Activated naive CD4-positive, alpha-beta T cell treated with anti-CD3 and anti-CD28 coated beads for 36 hours (primary cell): ENCODE measurements around the gene RECQL5. TPM values are rescaled to one million over a fixed set of nuclear protein-coding genes. Genes with fewer than 3 reads are reported as not detected.
"Not testable (repeated sequence)": the region's sequence is repeated elsewhere in the genome, so short reads cannot be mapped to it uniquely, and the experiment has no call there.

Experiments
- CTCF ChIA-PET: fragments of 350-600 bp; sonication (Branson Sonifier 250); formaldehyde crosslinking; loops from one replicate; lab custom pipeline; 2021; ENCODE audit warnings: antibody characterized with exemption; lab: Charles Lee
- DNase-seq: peaks from one replicate; pipeline ENCODE4 v3.0.0-alpha.2; 2020
- H3K27ac Mint-ChIP-seq: one replicate; pipeline ENCODE4 v1.8.0; 2021; ENCODE audit warnings: mild to moderate bottlenecking, mixed read lengths
- H3K27me3 Mint-ChIP-seq: one replicate; pipeline ENCODE4 v1.8.0; 2021; ENCODE audit warnings: low read depth, mixed read lengths
- H3K36me3 Mint-ChIP-seq: one replicate; pipeline ENCODE4 v1.8.0; 2021; ENCODE audit warnings: low read depth, mixed read lengths
- H3K4me1 Mint-ChIP-seq: one replicate; pipeline ENCODE4 v1.8.0; 2021; ENCODE audit warnings: low read depth, mixed read lengths
- H3K4me3 Mint-ChIP-seq: one replicate; pipeline ENCODE4 v1.8.0; 2021; ENCODE audit warnings: mild to moderate bottlenecking, moderate library complexity, mixed read lengths
- H3K9me3 Mint-ChIP-seq: one replicate; pipeline ENCODE4 v1.8.0; 2021; ENCODE audit warnings: mixed read lengths
- intact Hi-C: fragments of 100-400 bp; cut with micrococcal nuclease; formaldehyde crosslinking; loops from one replicate; pipeline ENCODE4 v1.15.1; 2023
- total RNA-seq, 2 experiments: library from RNA; stranded (reverse); gene quantifications; one replicate each; pipeline ENCODE4 v1.2.3, GENCODE V29; 2021

The RECQL5 gene
- total RNA-seq, 2 experiments from 2014 or later, result 36.2 to 44.0 TPM

GRCh38 chr17:75645889-75646637, 20.9 kb downstream of the RECQL5 start:
- Mint-ChIP-seq H3K36me3 (peaks cover 13% of the 10 kb centered on the region), H3K9me3 (no peaks in the 10 kb centered on the region), H3K4me3 (no peak overlapping the region), H3K4me1 (peaks cover 4% of the 10 kb centered on the region), H3K27ac (no peak overlapping the region), H3K27me3 (no peaks in the 10 kb centered on the region)
- intact Hi-C loops, result no loop called here
- CTCF ChIA-PET, result interaction anchor here (0.6 to 3.9 kb wide), 7 partner anchors 12 to 473 kb away, joined by 3 to 10 read pairs (median 3); partner anchors contain the start of gene SMIM5
- DNase-seq, result no peak

GRCh38 chr17:75645501-75645888, 21.5 kb downstream of the RECQL5 start:
- CTCF ChIA-PET, result interaction anchor here (0.7 to 3.9 kb wide), 4 partner anchors 12 to 108 kb away, joined by 3 to 10 read pairs (median 6); partner anchors contain the start of gene SMIM5
- intact Hi-C loops, result no loop called here

GRCh38 chr17:75643643-75644017, 23.3 kb downstream of the RECQL5 start:
- Mint-ChIP-seq H3K27me3 (no peaks in the 10 kb centered on the region), H3K9me3 (no peaks in the 10 kb centered on the region), H3K4me1 (peaks cover 4% of the 10 kb centered on the region), H3K4me3 (no peak overlapping the region), H3K36me3 (no peaks in the 10 kb centered on the region), H3K27ac (no peak overlapping the region)
- intact Hi-C loops, result no loop called here
- CTCF ChIA-PET, result interaction anchor here (0.6 to 3.9 kb wide), 4 partner anchors 10 to 104 kb away, joined by 3 to 10 read pairs (median 6); partner anchors contain the start of gene SMIM5
- no peak for DNase-seq

More at GRCh38 chr17:75645501-75645888, 21.5 kb downstream of the RECQL5 start:
- Mint-ChIP-seq H3K36me3 (peaks cover 9% of the 10 kb centered on the region), H3K4me1 (peaks cover 4% of the 10 kb centered on the region), H3K4me3 (no peak overlapping the region), H3K27me3 (no peaks in the 10 kb centered on the region), H3K27ac (peak overlapping the region; percentile 46), H3K9me3 (no peaks in the 10 kb centered on the region)
- DNase-seq, result no peak

- Mint-ChIP-seq H3K27me3 (no peaks in the 10 kb centered on the region), H3K4me1 (peaks cover 4% of the 10 kb centered on the region), H3K27ac (no peak overlapping the region), H3K36me3 (no peaks in the 10 kb centered on the region), H3K4me3 (no peak overlapping the region), H3K9me3 (no peaks in the 10 kb centered on the region)
- no peak for DNase-seq
- intact Hi-C loops, result no loop called here
- CTCF ChIA-PET, result interaction anchor here (3.9 kb wide), 1 partner anchor 11 kb away, joined by 10 read pairs; no protein-coding TSS in a partner anchor
Observed at GRCh38 chr17:75642784-75643642, 23.9 kb downstream of the RECQL5 start.

GRCh38 chr17:75642182-75642783, 24.7 kb downstream of the RECQL5 start:
- CTCF ChIA-PET, result interaction anchor here (1.2 to 1.4 kb wide), 2 partner anchors 9 to 105 kb away, joined by 4 to 7 read pairs; partner anchors contain the start of gene SMIM5
- Mint-ChIP-seq H3K4me3 (no peak overlapping the region), H3K4me1 (peaks cover 4% of the 10 kb centered on the region), H3K36me3 (no peaks in the 10 kb centered on the region), H3K27me3 (no peaks in the 10 kb centered on the region), H3K9me3 (no peaks in the 10 kb centered on the region), H3K27ac (no peak overlapping the region)
- DNase-seq, result no peak
- intact Hi-C loops, result no loop called here

GRCh38 chr17:75641343-75641742, 25.6 kb downstream of the RECQL5 start:
- H3K27me3 Mint-ChIP-seq, result no peaks in the 10 kb centered on the region
- no peaks in the 10 kb centered on the region for H3K9me3 Mint-ChIP-seq
- H3K27ac Mint-ChIP-seq, result no peak overlapping the region
- no peak for DNase-seq
- peaks cover 4% of the 10 kb centered on the region for H3K4me1 Mint-ChIP-seq
- no peak overlapping the region for H3K4me3 Mint-ChIP-seq
- CTCF ChIA-PET, result interaction anchor here (0.8 to 1.4 kb wide), 4 partner anchors 8 to 106 kb away, joined by 3 to 7 read pairs (median 4); partner anchors contain the start of gene SMIM5
- no peaks in the 10 kb centered on the region for H3K36me3 Mint-ChIP-seq
- intact Hi-C loops, result no loop called here

GRCh38 chr17:75640556-75641119, 26.3 kb downstream of the RECQL5 start:
- no peaks in the 10 kb centered on the region for H3K27me3 Mint-ChIP-seq
- H3K36me3 Mint-ChIP-seq, result no peaks in the 10 kb centered on the region
- CTCF ChIA-PET, result interaction anchor here (0.8 to 1.4 kb wide), 3 partner anchors 12 to 107 kb away, joined by 3 to 7 read pairs (median 4); no protein-coding TSS in a partner anchor
- no peaks in the 10 kb centered on the region for H3K9me3 Mint-ChIP-seq
- intact Hi-C loops, result no loop called here
- no peak overlapping the region for H3K4me3 Mint-ChIP-seq
- no peak for DNase-seq
- no peak overlapping the region for H3K27ac Mint-ChIP-seq
- no peaks in the 10 kb centered on the region for H3K4me1 Mint-ChIP-seq

- H3K4me3 Mint-ChIP-seq, result no peak overlapping the region
- CTCF ChIA-PET, result interaction anchor here (0.5 kb wide), 1 partner anchor 210 kb away, joined by 3 read pairs; no protein-coding TSS in a partner anchor
- intact Hi-C loops, result no loop called here
- no peak for DNase-seq
- H3K4me1 Mint-ChIP-seq, result no peaks in the 10 kb centered on the region
- H3K36me3 Mint-ChIP-seq, result no peaks in the 10 kb centered on the region
- H3K9me3 Mint-ChIP-seq, result no peaks in the 10 kb centered on the region
- H3K27ac Mint-ChIP-seq, result no peak overlapping the region
- no peaks in the 10 kb centered on the region for H3K27me3 Mint-ChIP-seq
Observed at GRCh38 chr17:75639771-75640555, 27.0 kb downstream of the RECQL5 start.

- H3K9me3 Mint-ChIP-seq, result no peaks in the 10 kb centered on the region
- intact Hi-C loops, result no loop called here
- no peak overlapping the region for H3K4me3 Mint-ChIP-seq
- no peak overlapping the region for H3K27ac Mint-ChIP-seq
- CTCF ChIA-PET, result interaction anchor here (0.5 to 1.5 kb wide), 2 partner anchors 11 to 210 kb away, joined by 3 to 4 read pairs; no protein-coding TSS in a partner anchor
- no peaks in the 10 kb centered on the region for H3K4me1 Mint-ChIP-seq
- no peaks in the 10 kb centered on the region for H3K27me3 Mint-ChIP-seq
- H3K36me3 Mint-ChIP-seq, result no peaks in the 10 kb centered on the region
- no peak for DNase-seq
Observed at GRCh38 chr17:75639327-75639726, 27.6 kb downstream of the RECQL5 start.

- H3K4me3 Mint-ChIP-seq, result no peak overlapping the region
- no peak for DNase-seq
- H3K4me1 Mint-ChIP-seq, result peaks cover 2% of the 10 kb centered on the region
- H3K36me3 Mint-ChIP-seq, result no peaks in the 10 kb centered on the region
- CTCF ChIA-PET, result interaction anchor here (1.5 to 3.2 kb wide), 2 partner anchors 11 to 111 kb away, joined by 4 to 12 read pairs; no protein-coding TSS in a partner anchor
- H3K27ac Mint-ChIP-seq, result no peak overlapping the region
- H3K9me3 Mint-ChIP-seq, result no peaks in the 10 kb centered on the region
- intact Hi-C loops, result no loop called here
- H3K27me3 Mint-ChIP-seq, result no peaks in the 10 kb centered on the region
Observed at GRCh38 chr17:75638893-75639292, 28.1 kb downstream of the RECQL5 start.

- H3K27ac Mint-ChIP-seq, H3K27me3 Mint-ChIP-seq, H3K9me3 Mint-ChIP-seq, H3K4me1 Mint-ChIP-seq, H3K36me3 Mint-ChIP-seq, H3K4me3 Mint-ChIP-seq, DNase-seq, intact Hi-C loops: not testable (repeated sequence)
- CTCF ChIA-PET, result interaction anchor here (0.9 to 3.2 kb wide), 4 partner anchors 10 to 112 kb away, joined by 3 to 12 read pairs (median 6); no protein-coding TSS in a partner anchor
Observed at GRCh38 chr17:75638039-75638438, 28.9 kb downstream of the RECQL5 start.
